ENCODE measurements around the gene TREM2.

Gene TREM2

DNA sequence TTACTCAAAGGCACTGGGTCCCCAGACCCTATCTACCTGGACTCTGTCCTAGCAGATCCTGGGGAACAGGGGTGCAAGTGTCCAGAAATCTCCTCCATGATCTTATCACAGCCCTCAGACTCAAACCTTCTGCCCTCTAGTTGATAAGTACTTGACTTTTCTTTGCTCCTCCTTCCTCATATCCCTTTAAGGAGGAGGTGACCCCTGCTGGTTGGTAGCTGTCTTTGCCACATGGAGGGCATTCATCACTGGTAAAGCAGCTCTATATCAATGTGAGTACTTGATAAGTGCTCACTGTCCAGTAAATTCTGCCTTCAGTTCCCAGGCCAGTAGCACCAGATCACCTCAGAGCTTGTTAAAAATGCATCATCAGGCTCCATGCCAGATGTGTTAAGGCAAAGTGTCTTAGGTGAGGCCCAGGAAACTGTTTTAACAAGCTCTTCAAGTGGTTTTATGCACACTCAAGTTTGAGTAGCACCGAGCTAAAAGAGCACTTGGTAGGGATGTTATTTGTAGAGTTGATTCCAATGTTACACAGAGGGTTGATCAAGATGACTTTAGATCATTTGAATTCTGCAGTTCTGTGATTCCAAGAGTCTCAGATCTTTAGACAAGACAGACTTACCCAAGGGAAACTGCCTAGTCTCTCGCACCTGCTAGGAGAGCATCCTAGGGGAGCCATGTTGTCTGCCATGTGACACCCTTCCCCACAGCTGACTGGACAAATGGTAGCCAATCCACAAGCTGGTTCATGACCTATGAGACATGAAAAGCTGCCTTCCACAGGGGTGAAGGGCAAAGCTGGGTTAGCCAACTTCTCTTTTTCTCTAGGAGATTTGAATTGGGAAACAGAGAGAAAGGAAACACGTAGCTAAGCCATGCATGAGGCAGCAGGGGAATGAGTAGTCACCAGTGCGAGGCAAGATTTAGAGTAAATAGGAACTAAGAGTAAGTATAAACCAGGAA is 19.4 kb upstream of the TREM2 start:
- DNase-seq (ENCODE audit: low read depth), result peak; percentile 35

- no peak for DNase-seq (ENCODE audit: low read depth)
These were observed 18.6 kb upstream of the TREM2 start for GRCh38 chr6:41181566-41181965.

- no peak for DNase-seq (ENCODE audit: low read depth)
These were observed 16.2 kb upstream of the TREM2 start for GRCh38 chr6:41179163-41179562.

DNA sequence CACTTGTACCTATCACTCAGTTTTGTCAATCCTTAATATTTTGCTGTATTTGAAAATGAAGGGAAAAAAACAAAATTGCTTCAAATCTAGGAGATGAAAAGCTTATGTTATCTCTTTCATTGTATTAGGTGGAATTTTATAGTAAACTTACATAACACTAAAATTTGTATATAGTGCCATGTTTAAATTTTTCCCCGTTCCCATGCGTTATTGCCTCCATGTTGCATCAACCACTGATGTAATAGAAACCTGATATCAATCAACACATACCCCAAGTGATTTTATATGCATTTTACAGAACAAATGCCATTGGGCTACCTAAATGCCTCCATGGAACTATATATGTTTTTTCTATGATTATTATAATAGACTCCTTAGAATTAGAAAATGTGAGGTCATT is 14.8 kb upstream of the TREM2 start:
- no peak for DNase-seq (ENCODE audit: low read depth)

DNA sequence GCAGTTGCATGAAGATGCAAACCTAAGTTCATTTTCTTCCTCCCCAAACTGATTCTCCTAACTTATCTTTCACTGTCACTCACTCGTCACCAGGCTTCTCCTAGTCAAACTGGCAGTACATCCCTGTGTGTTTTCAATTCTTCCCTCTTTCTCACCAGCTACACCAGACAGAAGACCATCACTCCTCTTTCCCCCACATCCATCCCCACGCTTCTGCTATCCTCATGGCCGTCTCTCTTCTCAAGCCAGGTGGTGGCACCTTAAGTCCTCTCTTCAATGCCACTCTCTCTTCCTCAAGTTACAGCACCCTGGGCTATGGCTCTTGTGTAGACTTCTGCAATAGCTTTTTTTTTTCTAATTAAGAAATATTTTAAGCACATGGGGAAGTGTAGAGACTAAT is 14.4 kb upstream of the TREM2 start:
- DNase-seq (ENCODE audit: low read depth), result no peak

DNA sequence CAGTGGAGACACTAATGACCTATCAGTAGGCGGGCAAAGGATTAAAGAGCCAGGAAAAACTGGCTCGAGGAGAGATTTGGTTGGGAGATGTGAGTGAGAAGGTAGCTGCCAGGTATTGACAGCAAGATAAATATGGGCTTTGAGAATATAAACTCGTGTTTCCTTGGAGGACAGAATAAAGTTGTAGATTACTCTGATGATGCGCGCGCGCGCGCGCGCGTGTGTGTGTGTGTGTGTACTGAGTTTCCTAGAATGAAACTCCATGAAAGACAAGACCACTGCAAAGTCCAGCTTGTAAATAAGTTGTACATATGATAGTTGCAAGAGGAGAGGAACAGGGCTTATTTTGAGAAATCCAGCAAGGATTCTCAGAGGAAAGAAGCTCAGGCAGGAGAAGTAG is 13.3 kb upstream of the TREM2 start:
- DNase-seq (ENCODE audit: low read depth), result no peak

DNA sequence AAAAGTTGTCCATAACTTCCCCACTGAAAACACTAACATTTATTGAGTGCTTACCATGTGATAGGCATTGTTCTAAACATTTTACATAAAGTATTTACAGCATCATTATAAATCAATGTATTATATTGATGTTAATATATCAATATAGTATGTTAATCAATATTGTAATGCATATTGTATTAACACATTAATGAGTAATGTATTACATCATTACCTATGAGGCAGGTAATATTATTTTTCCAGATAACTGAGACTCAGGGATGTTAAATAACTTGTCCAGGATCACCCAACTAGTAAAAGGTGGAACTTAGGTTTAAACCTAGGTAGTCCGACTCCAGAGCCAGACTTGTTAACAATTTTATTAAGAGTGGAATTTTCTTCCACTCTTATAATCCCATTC is 12.2 kb upstream of the TREM2 start:
- no peak for DNase-seq (ENCODE audit: low read depth)

DNA sequence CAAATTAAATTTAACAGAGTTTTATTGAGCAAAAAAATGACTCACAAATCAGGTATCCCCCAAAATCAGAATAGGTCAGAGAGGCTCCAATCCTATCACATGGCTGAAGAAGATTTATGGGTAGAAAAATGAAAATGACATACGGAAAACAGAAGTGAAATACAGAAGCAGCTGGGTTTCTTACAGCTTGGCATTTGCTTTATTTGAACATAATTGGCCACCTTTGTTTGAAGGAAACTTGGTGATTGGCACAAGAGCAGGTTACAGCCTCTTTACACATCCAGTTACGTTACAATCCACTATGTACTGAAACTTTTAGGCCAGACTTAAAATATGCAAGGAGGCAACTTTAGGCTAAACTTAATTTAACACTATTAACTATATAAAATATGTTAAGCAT is 11.7 kb upstream of the TREM2 start:
- no peak for DNase-seq (ENCODE audit: low read depth)

DNA sequence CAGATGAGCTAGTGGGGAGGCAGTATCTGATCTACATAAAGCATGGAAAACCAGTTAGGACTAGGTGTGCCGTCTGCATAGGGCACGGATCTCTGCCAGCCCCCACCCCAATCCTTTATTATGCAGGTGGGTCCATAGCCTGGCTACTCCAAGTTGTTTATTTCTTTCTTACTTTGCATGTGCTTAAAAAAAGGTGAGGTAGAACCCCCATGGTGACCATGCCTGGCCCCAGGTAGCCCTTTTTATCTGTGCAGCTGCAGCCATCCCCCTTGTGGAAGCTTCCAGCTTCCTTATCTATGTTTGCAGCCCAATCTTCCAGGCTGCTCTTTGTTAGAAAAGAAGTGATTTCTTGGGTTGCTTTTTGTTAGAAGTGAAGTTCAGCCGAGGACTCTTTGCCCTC is 9.0 kb upstream of the TREM2 start:
- no peak for DNase-seq (ENCODE audit: low read depth)

GRCh38 chr6:41170547-41171160 is 7.7 kb upstream of the TREM2 start:
- no peak for DNase-seq (ENCODE audit: low read depth)

GRCh38 chr6:41167173-41167963 is 4.5 kb upstream of the TREM2 start:
- DNase-seq (ENCODE audit: low read depth), result no peak

GRCh38 chr6:41164551-41165120 is 1.7 kb upstream of the TREM2 start:
- DNase-seq (ENCODE audit: low read depth), result no peak

GRCh38 chr6:41163419-41163717 is 452 bp upstream of the TREM2 start:
- no peak for DNase-seq (ENCODE audit: low read depth)

GRCh38 chr6:41161851-41162552 is 914 bp downstream of the TREM2 start:
- no peak for DNase-seq (ENCODE audit: low read depth)

DNA sequence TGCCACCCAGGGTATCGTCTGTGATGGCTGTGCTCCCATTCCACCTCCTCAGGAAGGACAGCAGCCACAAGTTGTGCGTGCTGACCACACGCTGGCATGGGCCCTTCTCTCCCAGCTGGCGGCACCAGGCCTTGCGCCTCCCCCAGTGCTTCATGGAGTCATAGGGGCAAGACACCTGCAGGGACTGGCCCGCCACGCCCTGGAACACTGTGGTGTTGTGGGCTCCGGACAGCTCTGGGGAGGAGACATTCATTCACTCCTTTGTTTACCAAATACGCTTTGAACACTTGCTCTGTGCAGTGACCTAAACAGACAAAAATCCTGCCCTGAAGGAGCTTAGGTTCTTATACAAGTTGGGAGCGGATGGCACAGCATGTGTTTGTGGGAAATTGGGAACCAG is 1.5 kb downstream of the TREM2 start:
- no peak for DNase-seq (ENCODE audit: low read depth)

GRCh38 chr6:41160933-41161332 is 2.0 kb downstream of the TREM2 start:
- no peak for DNase-seq (ENCODE audit: low read depth)

DNA sequence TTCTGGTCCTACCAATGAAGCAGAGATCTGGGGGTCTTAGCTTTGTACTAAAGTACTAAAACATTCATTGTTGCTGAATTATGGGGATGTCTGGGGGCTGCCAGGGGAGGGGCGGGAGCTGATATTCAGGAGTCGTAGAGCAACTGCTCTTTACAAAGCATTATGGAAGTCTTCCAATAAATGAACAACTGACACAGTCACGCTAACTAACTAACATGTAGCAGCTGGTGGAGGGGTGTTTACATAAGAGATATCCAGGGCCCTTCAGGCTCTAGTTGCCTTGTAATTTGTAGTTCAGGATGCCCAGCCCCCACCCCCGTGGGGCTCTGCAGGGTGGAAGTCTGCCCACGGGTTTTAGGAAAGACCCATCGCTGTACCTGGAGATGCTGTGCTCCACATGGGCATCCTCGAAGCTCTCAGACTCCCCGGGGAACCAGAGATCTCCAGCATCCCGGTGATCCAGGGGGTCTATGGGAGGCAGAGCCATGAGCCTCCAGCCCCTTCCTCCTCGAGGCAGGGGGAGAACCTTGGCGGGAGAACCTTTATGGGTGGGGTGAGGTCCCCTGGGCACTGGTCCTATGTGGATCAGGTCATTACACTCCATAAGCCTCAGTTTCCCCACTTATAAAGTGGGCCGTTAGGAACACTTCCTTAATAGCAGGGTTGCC is 3.4 kb downstream of the TREM2 start:
- no peak for DNase-seq (ENCODE audit: low read depth)

DNA sequence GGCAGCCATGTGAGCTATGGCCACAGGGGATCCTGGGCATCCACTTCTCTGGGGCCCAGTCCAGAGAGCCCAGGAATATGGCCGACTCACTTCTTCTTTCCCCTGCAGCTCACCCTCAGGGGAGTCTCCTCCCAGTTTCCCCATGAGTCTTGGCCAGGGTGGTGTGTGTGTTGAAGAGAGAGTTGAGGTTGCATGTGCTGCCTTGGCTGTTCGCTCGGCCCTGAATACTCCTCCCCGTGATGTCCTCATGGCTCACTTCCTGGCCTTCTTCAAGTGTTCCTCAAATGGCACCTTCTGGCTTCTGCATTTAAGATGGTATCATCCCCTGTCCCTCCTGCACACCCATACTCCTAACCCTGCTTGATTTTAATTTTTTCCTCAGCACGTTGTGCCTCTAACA is 5.6 kb downstream of the TREM2 start:
- no peak for DNase-seq (ENCODE audit: low read depth)

DNA sequence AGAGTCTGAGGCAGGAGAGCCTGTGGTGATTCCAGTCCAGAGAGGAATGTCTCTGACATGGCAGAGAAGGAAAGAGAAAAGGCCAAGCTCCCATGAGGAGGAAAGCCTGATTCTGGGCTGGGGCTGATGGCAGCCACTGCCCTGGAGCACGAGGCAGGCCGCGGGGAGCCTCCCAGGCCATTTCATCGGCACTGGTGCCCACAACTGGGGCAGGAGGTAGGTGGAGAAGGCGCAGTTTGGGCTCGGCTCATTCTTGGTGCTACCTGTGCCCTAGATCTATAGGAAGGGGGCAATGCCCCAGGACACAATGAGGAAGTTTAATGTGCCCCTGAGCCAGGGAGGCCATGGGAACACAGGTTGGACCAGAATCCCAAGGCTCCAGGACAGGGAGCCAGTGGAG is 6.1 kb downstream of the TREM2 start:
- DNase-seq (ENCODE audit: low read depth), result no peak

- DNase-seq (ENCODE audit: low read depth), result no peak
These were observed 6.9 kb downstream of the TREM2 start for GRCh38 chr6:41156001-41156400.

DNA sequence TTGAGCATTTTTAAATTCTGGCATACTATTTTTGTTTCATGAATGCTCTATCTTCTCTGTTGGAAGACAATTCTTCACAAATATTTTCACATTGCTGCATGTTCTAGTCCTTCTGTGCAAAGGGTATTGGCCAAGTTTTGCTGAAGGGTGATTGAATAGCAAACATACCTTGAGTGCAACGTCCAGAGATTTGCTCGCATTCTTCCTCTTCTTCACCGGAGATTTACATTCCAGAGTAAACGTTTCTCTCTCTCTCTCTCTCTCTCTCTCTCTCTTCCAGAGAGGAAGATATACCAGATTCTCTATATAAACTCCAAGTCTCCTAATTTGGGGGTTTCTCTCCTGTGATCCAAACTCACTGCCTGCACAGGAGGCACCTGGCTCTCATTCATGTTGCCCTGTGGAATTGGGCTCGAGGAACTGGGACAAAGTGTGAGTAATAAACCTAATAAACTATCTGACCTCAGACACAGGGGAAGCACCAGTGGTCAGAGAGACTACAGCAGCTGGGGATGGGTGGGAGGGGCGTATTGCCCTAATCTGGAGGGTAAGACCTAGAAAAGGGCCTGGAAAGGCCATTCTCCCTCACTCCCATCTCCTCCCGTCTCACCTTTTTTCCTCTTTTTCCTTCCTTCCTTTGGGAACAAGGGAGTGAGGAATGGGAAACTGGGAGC is 7.6 kb downstream of the TREM2 start:
- no peak for DNase-seq (ENCODE audit: low read depth)

Data from fibroblast of the conjunctiva (primary cell).